ENCODE measurements around the gene MUC20.

Gene MUC20

GRCh38 chr3:195701042-195701915, 19.5 kb upstream of the MUC20 start:
- no peak overlapping the region for H3K4me3 ChIP-seq (replicated peaks in 1 of 2; ENCODE audit: low read depth in 2 of 2, low read length in 2 of 2)
- DNase-seq (ENCODE audit: low read depth in 2 of 2), result no peak
- no peak for TF ChIP-seq CTCF (IDR thresholded peaks at IDR 0.05; ENCODE audit: low read depth, low read length)

GRCh38 chr3:195703776-195704175, 17.0 kb upstream of the MUC20 start:
- no peak for DNase-seq (ENCODE audit: low read depth in 2 of 2)
- no peak for TF ChIP-seq CTCF (IDR thresholded peaks at IDR 0.05; ENCODE audit: low read depth, low read length)
- no peak overlapping the region for H3K4me3 ChIP-seq (replicated peaks in 1 of 2; ENCODE audit: low read depth in 2 of 2, low read length in 2 of 2)

GRCh38 chr3:195704433-195704999, 16.3 kb upstream of the MUC20 start:
- H3K4me3 ChIP-seq (replicated peaks in 1 of 2; ENCODE audit: low read depth in 2 of 2, low read length in 2 of 2), result no peak overlapping the region
- no peak for DNase-seq (ENCODE audit: low read depth in 2 of 2)
- TF ChIP-seq CTCF (IDR thresholded peaks at IDR 0.05; ENCODE audit: low read depth, low read length), result no peak

GRCh38 chr3:195705081-195705991, 15.4 kb upstream of the MUC20 start:
- DNase-seq (ENCODE audit: low read depth in 2 of 2), result no peak
- no peak overlapping the region for H3K4me3 ChIP-seq (replicated peaks in 1 of 2; ENCODE audit: low read depth in 2 of 2, low read length in 2 of 2)
- no peak for TF ChIP-seq CTCF (IDR thresholded peaks at IDR 0.05; ENCODE audit: low read depth, low read length)

- no peak for TF ChIP-seq CTCF (IDR thresholded peaks at IDR 0.05; ENCODE audit: low read depth, low read length)
- no peak overlapping the region for H3K4me3 ChIP-seq (replicated peaks in 1 of 2; ENCODE audit: low read depth in 2 of 2, low read length in 2 of 2)
- no peak for DNase-seq (ENCODE audit: low read depth in 2 of 2)
These were observed 12.7 kb upstream of the MUC20 start for GRCh38 chr3:195708061-195708460.

GRCh38 chr3:195708626-195709481, 11.9 kb upstream of the MUC20 start:
- DNase-seq (ENCODE audit: low read depth in 2 of 2), result no peak
- TF ChIP-seq CTCF (IDR thresholded peaks at IDR 0.05; ENCODE audit: low read depth, low read length), result no peak
- no peak overlapping the region for H3K4me3 ChIP-seq (replicated peaks in 1 of 2; ENCODE audit: low read depth in 2 of 2, low read length in 2 of 2)

Measured in cardiac fibroblast (primary cell).